ENCODE data around the gene SLC35F3. TPM values are rescaled to one million over a fixed set of nuclear protein-coding genes. Genes with fewer than 3 reads are reported as not detected.

The SLC35F3 gene
- total and polyA plus RNA-seq, 9 of the 15 experiments (the other 6 are each of a cell fraction or from before 2014, with no cell fraction given) = 0.04 to 0.07 (median 0.04) TPM; not detected in 6

GRCh38 chr1:234331507-234331906 is 427.0 kb downstream of the SLC35F3 start:
- in situ Hi-C loops (cut with MboI) = no loop called here
- FAIRE-seq (no peak), ATAC-seq (no peak), DNase-seq (ENCODE audit: extremely low read depth in 1 of 4, low spot score in 3 of 4) (no peak)
- WGBS (ENCODE audit: insufficient coverage, low coverage, missing lambda C conversion rate) = 15% methylated on average over 2 of the region's 2 CpGs
- no peaks in the 10 kb centered on the region; a peak in 3 of 5 replicates for H3K4me1 ChIP-seq (replicated peaks in 1 of 2; ENCODE audit: control insufficient read depth in 2 of 2, insufficient read depth in 2 of 2, low read length in 2 of 2)
- no peak overlapping the region for H3K4me2 ChIP-seq (ENCODE audit: insufficient read depth, low read length)
- H2AFZ ChIP-seq (ENCODE audit: low read depth, low read length) = no peak overlapping the region
- no peak overlapping the region for H3K9ac ChIP-seq (ENCODE audit: insufficient read depth in 1 of 2, low read depth in 2 of 2, low read length in 2 of 2)
- no TSS peak for BruUV-seq (replicated peaks)
- H3K9me3 ChIP-seq (replicated peaks; ENCODE audit: control insufficient read depth, insufficient read depth, low read depth, low read length) = no peaks in the 10 kb centered on the region; the same call in 1 of the 2 replicates
- ChIA-PET CTCF (ENCODE audit: low intra/inter-chr PET ratio) (no interaction called here), POLR2A (interaction anchor here (0.5 to 1.8 kb wide), 4 partner anchors 19 to 190 kb away, joined by 3 to 5 read pairs (median 4); partner anchors contain the start of gene COA6)
- no peaks in the 10 kb centered on the region for H3K9me1 ChIP-seq (ENCODE audit: control insufficient read depth, insufficient read depth, low read length)
- H3K27me3 ChIP-seq (ENCODE audit: control insufficient read depth in 2 of 2, insufficient read depth in 2 of 2, low read length in 2 of 2) = peaks cover 0 to 10% of the 10 kb centered on the region in 2 experiments; a peak in 4 of 5 replicates
- H3K4me3 ChIP-seq = no peak overlapping the region
- intact Hi-C loops (cut with micrococcal nuclease) = no loop called here
- no peak overlapping the region for H3K27ac ChIP-seq (ENCODE audit: extremely low read depth, low read depth, low read length)
- no peaks in the 10 kb centered on the region for H3K36me3 ChIP-seq (ENCODE audit: control insufficient read depth, insufficient read depth, low read length)
- H3K79me2 ChIP-seq (ENCODE audit: control insufficient read depth, insufficient read depth, low read length) = no peaks in the 10 kb centered on the region
- H4K20me1 ChIP-seq (replicated peaks; ENCODE audit: control insufficient read depth, insufficient read depth, low read length) = no peaks in the 10 kb centered on the region
- TF ChIP-seq CEBPB (tag; IDR thresholded peaks at IDR 0.05) = peak; percentile 47
- TF ChIP-seq PRDM10 (IDR thresholded peaks at IDR 0.05; ENCODE audit: partially characterized antibody) = no peak
- TF ChIP-seq ATF3 (IDR thresholded peaks at IDR 0.05) = peak; percentile 37; the same call in 1 of the 2 replicates
- TF ChIP-seq ATF3 (CRISPR knock-in tag; conservative IDR thresholded peaks at IDR 0.05) = no peak
- TF ChIP-seq SIN3B (IDR thresholded peaks at IDR 0.05; ENCODE audit: low read depth) = no peak
- 0 out of 4 replicates have a peak, but pooled peaks of 1 of the 2 experiments have one; percentile 24 for TF ChIP-seq ZMIZ1 (IDR thresholded peaks at IDR 0.05; ENCODE audit: low read depth in 2 of 2, low read length in 2 of 2)
- no peak for TF ChIP-seq CEBPG (CRISPR knock-in tag; IDR thresholded peaks at IDR 0.05)
- TF ChIP-seq CEBPG (tag; conservative IDR thresholded peaks at IDR 0.05 in 1 of 2, IDR thresholded peaks at IDR 0.05 in 1 of 2) = peak in 1 of 2 experiments; percentile 56; a peak in 1 of 4 replicates
- TF ChIP-seq MLLT1 (IDR thresholded peaks at IDR 0.05) = peak in 1 of 2 experiments; percentile 74; a peak in 1 of 4 replicates

Measured in K562 (cell line).